Measurements from ENCODE around the gene SH3D21.

The SH3D21 gene

GRCh38 chr1:36273024-36273423 lies 33.1 kb upstream of the SH3D21 start:
- Histone ChIP-seq H3K4me3 (ENCODE audit: low read length) (no peak overlapping the region), H3K9me2 (replicated peaks; ENCODE audit: control insufficient read depth, low read length) (no peaks in the 10 kb centered on the region), H3K27ac (ENCODE audit: low read depth, low read length) (no peak overlapping the region), H4K20me1 (ENCODE audit: control insufficient read depth, insufficient read depth, low read depth, low read length) (no peaks in the 10 kb centered on the region; the same call in 1 of the 2 replicates), H3K79me2 (ENCODE audit: control insufficient read depth, low read length) (peaks cover 84% of the 10 kb centered on the region), H3F3A (ENCODE audit: control insufficient read depth, insufficient read depth) (0 out of 2 replicates have a peak, but pooled peaks cover 2% of the 10 kb centered on the region), H3K4me2 (ENCODE audit: low read length) (no peak overlapping the region), H3K4me1 (ENCODE audit: control insufficient read depth, low read length) (peaks cover 13% of the 10 kb centered on the region), H3K36me3 (ENCODE audit: control insufficient read depth, low read length) (peaks cover 59% of the 10 kb centered on the region), H3K27me3 (ENCODE audit: control insufficient read depth, low read length) (no peaks in the 10 kb centered on the region), H3K9me3 (ENCODE audit: control insufficient read depth, insufficient read depth, low read length) (no peaks in the 10 kb centered on the region)
- TF ChIP-seq EZH2phosphoT487 (IDR thresholded peaks at IDR 0.05; ENCODE audit: borderline replicate concordance, low read length) (no peak), CTCF (IDR thresholded peaks at IDR 0.05; ENCODE audit: low read depth, low read length, poor library complexity, severe bottlenecking) (no peak)

GRCh38 chr1:36274201-36274600 lies 32.0 kb upstream of the SH3D21 start:
- H3K27me3 ChIP-seq (ENCODE audit: control insufficient read depth, low read length) = no peaks in the 10 kb centered on the region
- no peaks in the 10 kb centered on the region for H3K9me2 ChIP-seq (replicated peaks; ENCODE audit: control insufficient read depth, low read length)
- H3K36me3 ChIP-seq (ENCODE audit: control insufficient read depth, low read length) = peaks cover 53% of the 10 kb centered on the region
- peaks cover 22% of the 10 kb centered on the region for H3K4me1 ChIP-seq (ENCODE audit: control insufficient read depth, low read length)
- no peak overlapping the region for H3K4me2 ChIP-seq (ENCODE audit: low read length)
- H4K20me1 ChIP-seq (ENCODE audit: control insufficient read depth, insufficient read depth, low read depth, low read length) = no peaks in the 10 kb centered on the region; the same call in 1 of the 2 replicates
- no peak overlapping the region for H3K27ac ChIP-seq (ENCODE audit: low read depth, low read length)
- peaks cover 7% of the 10 kb centered on the region for H3F3A ChIP-seq (ENCODE audit: control insufficient read depth, insufficient read depth)
- H3K79me2 ChIP-seq (ENCODE audit: control insufficient read depth, low read length) = peaks cover 81% of the 10 kb centered on the region
- H3K4me3 ChIP-seq (ENCODE audit: low read length) = no peak overlapping the region
- TF ChIP-seq EZH2phosphoT487 (IDR thresholded peaks at IDR 0.05; ENCODE audit: borderline replicate concordance, low read length) = no peak
- no peak for TF ChIP-seq CTCF (IDR thresholded peaks at IDR 0.05; ENCODE audit: low read depth, low read length, poor library complexity, severe bottlenecking)
- H3K9me3 ChIP-seq (ENCODE audit: control insufficient read depth, insufficient read depth, low read length) = no peaks in the 10 kb centered on the region

GRCh38 chr1:36276688-36277087 lies 29.5 kb upstream of the SH3D21 start:
- H4K20me1 ChIP-seq (ENCODE audit: control insufficient read depth, insufficient read depth, low read depth, low read length) = no peaks in the 10 kb centered on the region; the same call in 1 of the 2 replicates
- no peak overlapping the region for H3K4me3 ChIP-seq (ENCODE audit: low read length)
- no peaks in the 10 kb centered on the region for H3K9me2 ChIP-seq (replicated peaks; ENCODE audit: control insufficient read depth, low read length)
- peaks cover 52% of the 10 kb centered on the region for H3K36me3 ChIP-seq (ENCODE audit: control insufficient read depth, low read length)
- TF ChIP-seq EZH2phosphoT487 (IDR thresholded peaks at IDR 0.05; ENCODE audit: borderline replicate concordance, low read length) = no peak
- TF ChIP-seq CTCF (IDR thresholded peaks at IDR 0.05; ENCODE audit: low read depth, low read length, poor library complexity, severe bottlenecking) = no peak
- H3F3A ChIP-seq (ENCODE audit: control insufficient read depth, insufficient read depth) = peaks cover 14% of the 10 kb centered on the region
- H3K9me3 ChIP-seq (ENCODE audit: control insufficient read depth, insufficient read depth, low read length) = no peaks in the 10 kb centered on the region
- H3K4me1 ChIP-seq (ENCODE audit: control insufficient read depth, low read length) = peaks cover 22% of the 10 kb centered on the region
- H3K27ac ChIP-seq (ENCODE audit: low read depth, low read length) = no peak overlapping the region
- peaks cover 82% of the 10 kb centered on the region for H3K79me2 ChIP-seq (ENCODE audit: control insufficient read depth, low read length)
- H3K27me3 ChIP-seq (ENCODE audit: control insufficient read depth, low read length) = no peaks in the 10 kb centered on the region
- H3K4me2 ChIP-seq (ENCODE audit: low read length) = no peak overlapping the region

Measured in DOHH2 (cell line).